HG03175 (cell line): ENCODE measurements around the gene EZR.

Source experiments
- ATAC-seq: cut with Tn5 transposase; IDR thresholded peaks from one replicate; pipeline ENCODE4 v1.9.1; 2021; ENCODE audit warnings: mild to moderate bottlenecking, moderate library complexity; ENCODE audit not compliant: unreplicated experiment

EZR gene

GRCh38 chr6:158764183-158764849, 54.9 kb downstream of the EZR start:
- no peak for ATAC-seq

- ATAC-seq = no peak
These were observed 55.6 kb downstream of the EZR start for GRCh38 chr6:158763434-158764182.

- no peak for ATAC-seq
These were observed 56.3 kb downstream of the EZR start for GRCh38 chr6:158762787-158763433.

- no peak for ATAC-seq
These were observed 57.4 kb downstream of the EZR start for GRCh38 chr6:158761746-158762145.

- ATAC-seq = no peak
These were observed 58.4 kb downstream of the EZR start for GRCh38 chr6:158760618-158761250.

- no peak for ATAC-seq
These were observed 59.1 kb downstream of the EZR start for GRCh38 chr6:158759966-158760617.

- ATAC-seq = no peak
These were observed 60.2 kb downstream of the EZR start for GRCh38 chr6:158758941-158759479.

- ATAC-seq = no peak
These were observed 60.7 kb downstream of the EZR start for GRCh38 chr6:158758451-158758860.

GRCh38 chr6:158757753-158758090, 61.4 kb downstream of the EZR start:
- no peak for ATAC-seq

GRCh38 chr6:158756977-158757752, 62.0 kb downstream of the EZR start:
- no peak for ATAC-seq

GRCh38 chr6:158756126-158756525, 63.0 kb downstream of the EZR start:
- ATAC-seq = no peak

GRCh38 chr6:158755636-158756035, 63.5 kb downstream of the EZR start:
- no peak for ATAC-seq

GRCh38 chr6:158754738-158755137, 64.4 kb downstream of the EZR start:
- no peak for ATAC-seq

GRCh38 chr6:158753811-158754210, 65.4 kb downstream of the EZR start:
- ATAC-seq = no peak

GRCh38 chr6:158752613-158753012, 66.6 kb downstream of the EZR start:
- ATAC-seq = no peak

GRCh38 chr6:158751921-158752320, 67.2 kb downstream of the EZR start:
- no peak for ATAC-seq

GRCh38 chr6:158751224-158751623, 67.9 kb downstream of the EZR start:
- ATAC-seq = no peak

- ATAC-seq = no peak
These were observed 74.2 kb downstream of the EZR start for GRCh38 chr6:158744986-158745430.

GRCh38 chr6:158743033-158743651, 76.0 kb downstream of the EZR start:
- ATAC-seq = no peak

GRCh38 chr6:158739673-158740072, 79.5 kb downstream of the EZR start:
- ATAC-seq = no peak
